Astrocyte of the spinal cord (primary cell): Measurements from ENCODE around the gene HSPD1.
"Not testable (repeated sequence)": the region's sequence is repeated elsewhere in the genome, so short reads cannot be mapped to it uniquely, and the experiment has no call there.

ENCODE experiments used
- DNase-seq: peaks from one replicate; pipeline ENCODE4 v3.0.0; 2011; ENCODE audit warnings: low read depth, low spot score
- H3K4me3 ChIP-seq: 2 replicates; pipeline ENCODE4 v1.5.1; 2011; ENCODE audit warnings: low read depth, mild to moderate bottlenecking, low read length, moderate library complexity
- in situ Hi-C: cut with HindIII; loops from 2 replicates; pipeline ENCODE4 v1.10.0; 2017; ENCODE audit warnings: low sequenced_read_pairs
- TF ChIP-seq, protein P1 (sequence below): IDR thresholded peaks from 2 replicates; pipeline ENCODE4 v1.5.1; 2012; ENCODE audit warnings: low read depth, mild to moderate bottlenecking, low read length, inconsistent platforms

Gene HSPD1

DNA sequence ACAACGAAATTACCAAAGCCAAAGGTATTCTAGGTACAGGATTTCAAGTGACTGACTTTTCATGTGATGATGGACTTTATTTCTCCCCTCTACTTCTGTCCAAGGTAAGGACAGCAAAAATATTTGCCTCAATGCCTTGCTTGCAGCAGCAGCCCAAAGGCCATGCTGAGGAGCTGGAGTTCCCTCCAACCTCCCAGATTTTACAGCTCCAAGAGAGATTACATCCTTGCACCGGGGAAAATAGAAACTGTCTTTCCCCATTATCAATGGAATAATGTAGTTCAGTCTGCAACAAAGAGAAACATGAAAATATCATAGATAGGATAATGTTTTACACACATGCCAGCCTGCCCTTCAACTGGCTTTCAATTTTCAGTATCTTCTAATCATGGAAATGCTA lies 13.5 kb downstream of the HSPD1 start:
- DNase-seq: no peak
- in situ Hi-C loops: no loop called here
- no peak overlapping the region for H3K4me3 ChIP-seq
- TF ChIP-seq, protein P1, sequence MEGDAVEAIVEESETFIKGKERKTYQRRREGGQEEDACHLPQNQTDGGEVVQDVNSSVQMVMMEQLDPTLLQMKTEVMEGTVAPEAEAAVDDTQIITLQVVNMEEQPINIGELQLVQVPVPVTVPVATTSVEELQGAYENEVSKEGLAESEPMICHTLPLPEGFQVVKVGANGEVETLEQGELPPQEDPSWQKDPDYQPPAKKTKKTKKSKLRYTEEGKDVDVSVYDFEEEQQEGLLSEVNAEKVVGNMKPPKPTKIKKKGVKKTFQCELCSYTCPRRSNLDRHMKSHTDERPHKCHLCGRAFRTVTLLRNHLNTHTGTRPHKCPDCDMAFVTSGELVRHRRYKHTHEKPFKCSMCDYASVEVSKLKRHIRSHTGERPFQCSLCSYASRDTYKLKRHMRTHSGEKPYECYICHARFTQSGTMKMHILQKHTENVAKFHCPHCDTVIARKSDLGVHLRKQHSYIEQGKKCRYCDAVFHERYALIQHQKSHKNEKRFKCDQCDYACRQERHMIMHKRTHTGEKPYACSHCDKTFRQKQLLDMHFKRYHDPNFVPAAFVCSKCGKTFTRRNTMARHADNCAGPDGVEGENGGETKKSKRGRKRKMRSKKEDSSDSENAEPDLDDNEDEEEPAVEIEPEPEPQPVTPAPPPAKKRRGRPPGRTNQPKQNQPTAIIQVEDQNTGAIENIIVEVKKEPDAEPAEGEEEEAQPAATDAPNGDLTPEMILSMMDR: no peak

DNA sequence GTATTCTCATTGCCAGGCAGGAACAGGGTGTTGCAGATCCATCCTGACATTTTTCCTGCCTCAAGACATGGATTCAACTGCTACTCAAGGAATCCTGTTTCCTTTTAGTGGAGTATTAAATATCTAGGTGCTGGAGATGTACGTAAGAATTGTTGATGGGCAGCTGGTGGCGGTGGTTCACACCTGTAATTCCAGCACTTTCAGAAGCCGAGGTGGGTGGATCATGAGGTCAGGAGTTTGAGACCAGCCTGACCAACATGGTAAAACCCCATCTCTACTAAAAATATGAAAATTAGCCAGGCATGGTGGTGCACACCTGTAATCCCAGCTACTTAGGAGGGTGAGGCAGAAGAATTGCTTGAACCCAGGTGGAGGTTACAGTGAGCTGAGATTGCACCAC lies 15.4 kb downstream of the HSPD1 start:
- H3K4me3 ChIP-seq, in situ Hi-C loops, DNase-seq: not testable (repeated sequence)

DNA sequence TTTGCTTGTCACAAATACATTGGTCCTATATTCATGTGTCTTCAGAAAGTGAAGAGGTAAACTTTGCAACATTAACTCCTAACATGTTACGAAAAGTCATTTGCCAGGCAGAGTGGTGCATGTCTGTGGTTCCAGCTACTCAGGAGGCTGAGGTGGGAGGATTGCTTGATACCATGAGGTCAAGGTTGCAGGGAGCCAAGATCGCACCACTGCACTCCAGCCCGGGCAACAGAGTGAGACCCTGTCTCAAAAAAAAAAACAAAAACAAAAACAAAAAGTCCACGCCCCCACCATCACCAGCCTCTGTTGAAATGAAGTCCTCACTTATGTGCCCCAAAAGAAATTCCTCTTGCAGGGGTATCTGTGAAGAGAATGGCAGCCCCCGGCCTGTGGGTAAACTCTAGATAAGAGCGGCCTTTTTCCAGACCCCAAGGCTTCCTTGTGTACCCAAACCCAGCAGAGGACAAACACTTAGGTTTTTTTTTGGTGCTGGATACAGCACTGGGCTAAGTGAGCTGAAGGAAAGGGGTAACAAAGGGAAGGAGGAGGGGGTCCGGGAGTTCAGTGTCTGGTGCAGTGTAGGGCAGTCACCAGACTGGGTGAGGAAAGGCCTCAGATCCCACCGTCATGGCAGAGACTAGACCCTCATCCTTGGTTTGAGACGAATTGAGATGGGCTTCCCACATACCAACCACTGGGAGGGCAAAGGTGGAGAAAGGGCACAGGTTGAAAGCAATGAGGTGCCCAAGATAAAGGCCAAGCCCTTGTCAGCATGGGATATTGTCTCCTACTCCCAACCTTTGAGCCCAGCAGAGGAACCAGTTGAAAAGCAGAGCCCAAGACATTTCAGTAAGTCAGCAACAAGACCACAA lies 19.2 kb downstream of the HSPD1 start:
- no peak overlapping the region for H3K4me3 ChIP-seq
- in situ Hi-C loops: no loop called here
- TF ChIP-seq, protein P1: no peak
- DNase-seq: no peak

DNA sequence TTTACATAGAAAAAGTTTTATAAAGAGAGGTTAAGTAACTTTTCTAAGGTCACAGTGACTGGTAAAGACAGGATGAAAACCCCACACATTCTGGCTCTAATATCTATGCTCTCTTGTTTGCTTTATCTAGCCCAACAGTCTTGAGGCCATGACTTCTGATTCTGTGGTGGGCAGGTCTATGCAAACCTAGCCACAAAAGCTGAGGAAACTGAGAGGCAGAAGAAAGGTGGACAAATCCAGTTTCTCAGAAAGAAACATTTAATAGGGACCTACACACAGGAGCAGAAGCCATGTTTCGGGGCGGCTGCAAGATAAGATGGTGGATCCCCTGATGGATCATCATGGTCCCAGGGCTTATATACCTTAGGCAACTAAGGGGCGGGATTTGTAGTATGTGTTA lies 21.8 kb downstream of the HSPD1 start:
- in situ Hi-C loops: no loop called here
- no peak for DNase-seq
- TF ChIP-seq, protein P1: no peak
- no peak overlapping the region for H3K4me3 ChIP-seq

DNA sequence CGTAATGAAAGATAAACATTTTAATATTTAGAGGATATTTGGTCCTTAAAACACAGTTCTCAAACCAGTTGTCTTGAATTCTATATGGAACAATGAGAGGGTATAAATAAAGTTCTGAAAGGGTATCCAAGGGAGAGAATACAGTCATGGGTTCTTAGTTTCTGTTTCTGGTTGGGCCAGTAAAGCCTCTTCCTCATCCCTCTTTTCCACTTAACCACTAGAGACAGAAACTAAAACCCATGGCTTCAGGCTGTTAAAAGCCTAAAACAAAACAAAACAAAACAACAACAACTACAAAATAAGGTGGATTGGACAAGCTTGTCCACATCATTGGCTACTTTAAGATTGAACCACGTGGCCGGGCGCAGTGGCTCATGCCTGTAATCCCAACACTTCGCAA lies 27.5 kb downstream of the HSPD1 start:
- TF ChIP-seq, protein P1: no peak
- in situ Hi-C loops: no loop called here
- no peak overlapping the region for H3K4me3 ChIP-seq
- DNase-seq: no peak

DNA sequence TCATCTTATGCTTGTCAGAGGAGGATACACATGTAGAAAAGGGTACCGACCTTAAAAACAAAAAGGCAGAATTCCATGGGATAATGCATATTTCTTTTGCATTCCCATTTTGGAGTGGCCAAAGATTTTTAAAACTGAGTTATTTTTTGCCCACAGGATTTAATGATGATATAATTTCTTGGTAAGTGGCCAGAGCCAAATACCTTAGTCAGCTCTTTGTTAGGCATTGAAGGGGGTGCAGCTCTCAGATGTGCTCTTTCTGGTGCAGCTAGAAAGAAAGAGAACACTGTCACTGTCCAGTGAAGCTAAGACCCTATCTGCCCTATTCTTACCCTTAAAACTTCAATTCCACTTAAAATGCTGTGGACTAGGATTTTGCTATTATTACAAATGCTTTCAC lies 35.5 kb downstream of the HSPD1 start:
- in situ Hi-C loops: no loop called here
- DNase-seq: peak; percentile 18
- no peak overlapping the region for H3K4me3 ChIP-seq
- TF ChIP-seq, protein P1: no peak

DNA sequence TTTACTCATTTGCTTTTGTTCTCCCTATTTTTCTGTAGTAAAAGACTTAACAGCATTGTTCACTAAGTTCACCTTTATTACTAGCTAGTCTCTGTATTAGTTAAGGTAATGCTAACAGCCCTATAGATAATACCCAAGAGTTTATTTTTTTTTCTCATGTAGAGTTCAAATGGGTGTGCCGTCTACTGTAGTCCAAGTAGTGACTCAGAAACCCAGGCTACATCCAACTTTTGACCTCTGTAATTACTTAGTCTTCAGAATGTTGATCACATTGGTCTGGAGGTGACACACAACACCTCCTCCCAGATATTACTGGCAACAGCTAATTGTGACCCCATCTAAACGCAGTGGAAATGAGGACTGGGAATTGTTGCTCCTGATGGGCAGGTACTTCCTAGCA lies 38.6 kb downstream of the HSPD1 start:
- TF ChIP-seq, protein P1: no peak
- H3K4me3 ChIP-seq: no peak overlapping the region
- DNase-seq: no peak
- in situ Hi-C loops: no loop called here
